Smooth muscle cell (in vitro differentiated cells): ENCODE results near the gene SLC12A2. TPM values are rescaled to one million over a fixed set of nuclear protein-coding genes. Genes with fewer than 3 reads are reported as not detected.

Source experiments
- DNase-seq: peaks from one replicate; lab custom pipeline; 2025; ENCODE audit not compliant: unreplicated experiment; lab: John Stamatoyannopoulos, UW
- H2AFZ ChIP-seq: fragments of 200-600 bp; sonication (generic); 2 replicates; pipeline ENCODE4 v1.6.0; 2016; ENCODE audit warnings: antibody characterized with exemption, low read depth, mild to moderate bottlenecking
- H3F3A ChIP-seq: fragments of 200-600 bp; sonication (generic); 2 replicates; pipeline ENCODE4 v1.6.0; 2017; ENCODE audit warnings: antibody characterized with exemption, low read depth
- H3K27ac ChIP-seq: fragments of 200-600 bp; sonication (generic); 2 replicates; pipeline ENCODE4 v1.5.1; 2016; ENCODE audit warnings: low read depth, mild to moderate bottlenecking
- H3K27me3 ChIP-seq: fragments of 200-600 bp; sonication (generic); 2 replicates; pipeline ENCODE4 v1.6.1; 2016; ENCODE audit warnings: low read depth, mild to moderate bottlenecking
- H3K36me3 ChIP-seq: fragments of 200-600 bp; sonication (generic); 2 replicates; pipeline ENCODE4 v1.5.1; 2016; ENCODE audit warnings: low read depth
- H3K4me1 ChIP-seq: fragments of 200-600 bp; sonication (generic); 2 replicates; pipeline ENCODE4 v1.5.1; 2016; ENCODE audit warnings: low read depth
- H3K4me2 ChIP-seq: fragments of 200-600 bp; sonication (generic); 2 replicates; pipeline ENCODE4 v1.6.0; 2016; ENCODE audit warnings: mild to moderate bottlenecking
- H3K4me3 ChIP-seq: fragments of 200-600 bp; sonication (generic); 2 replicates; pipeline ENCODE4 v1.5.1; 2016; ENCODE audit warnings: mild to moderate bottlenecking
- H3K79me2 ChIP-seq: fragments of 200-600 bp; sonication (generic); 2 replicates; pipeline ENCODE4 v1.6.0; 2016; ENCODE audit warnings: low read depth, mild to moderate bottlenecking
- H3K9ac ChIP-seq: fragments of 200-600 bp; sonication (generic); 2 replicates; pipeline ENCODE4 v1.6.0; 2016; ENCODE audit warnings: low read depth
- H3K9me3 ChIP-seq: fragments of 200-600 bp; sonication (generic); replicated peaks from 2 replicates; pipeline ENCODE4 v1.5.1; 2016; ENCODE audit warnings: low read depth
- H4K20me1 ChIP-seq: fragments of 200-600 bp; sonication (generic); 2 replicates; pipeline ENCODE4 v1.6.0; 2016; ENCODE audit warnings: low read depth
- CTCF ChIP-seq: fragments of 200-600 bp; sonication (generic); IDR thresholded peaks from 2 replicates; pipeline ENCODE4 v1.5.1; 2017; ENCODE audit warnings: borderline replicate concordance, mild to moderate bottlenecking, antibody characterized with exemption; ENCODE audit not compliant: insufficient read depth, poor library complexity, severe bottlenecking
- WGBS: methylation state at CpG from one replicate; pipeline ENCODE4 v1.1.7; 2016; ENCODE audit warnings: low lambda C conversion rate; 5-methylcytosine and 5-hydroxymethylcytosine counted together
- polyA plus RNA-seq: library from polyadenylated mRNA; unstranded; fragments of >200 nt; fragmentation: Nextera tagmentation; extraction: Ambion mirVana; gene quantifications from 2 replicates; pipeline ENCODE4 v1.2.1, GENCODE V29; 2016
- total RNA-seq: library from RNA; depleted of rRNA; stranded (reverse); fragments of >200 nt; gene quantifications from 2 replicates; pipeline ENCODE4 v1.2.3, GENCODE V29; 2014

SLC12A2 gene
- total and polyA plus RNA-seq, 2 experiments from 2014 or later = 5.5 to 17.2 TPM

DNA sequence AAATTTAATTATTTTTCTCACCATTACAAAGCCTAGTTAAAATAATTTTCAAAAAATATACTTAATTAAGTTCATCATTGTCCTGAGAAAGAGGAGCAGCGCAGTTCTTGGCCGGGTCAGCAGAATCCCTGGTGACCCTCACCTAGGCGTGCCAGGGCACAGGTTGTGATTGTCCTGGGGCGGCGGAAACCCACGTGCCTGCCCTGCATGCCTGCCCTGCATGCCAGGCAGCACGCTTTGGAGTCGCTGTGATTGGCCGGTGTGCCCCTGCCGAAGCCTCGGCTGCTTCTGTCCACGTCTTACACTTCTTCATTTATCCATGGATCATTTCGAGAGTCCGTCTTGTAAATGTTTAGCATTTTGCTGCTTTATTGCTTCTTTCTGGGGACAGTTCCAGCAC, 25.6 kb downstream of the SLC12A2 start:
- H3K27ac ChIP-seq = no peak overlapping the region
- TF ChIP-seq CTCF = no peak
- no peaks in the 10 kb centered on the region for H3K27me3 ChIP-seq
- DNase-seq = no peak
- H3K4me3 ChIP-seq = no peak overlapping the region
- H3K4me2 ChIP-seq = no peak overlapping the region
- no peak overlapping the region for H3K9ac ChIP-seq
- H3K9me3 ChIP-seq = no peaks in the 10 kb centered on the region
- H2AFZ ChIP-seq = no peak overlapping the region
- WGBS = 98% methylated on average over 14 of the region's 14 CpGs
- H3K79me2 ChIP-seq = peaks cover 19% of the 10 kb centered on the region
- peaks cover 4% of the 10 kb centered on the region for H3K4me1 ChIP-seq
- no peaks in the 10 kb centered on the region for H4K20me1 ChIP-seq
- H3K36me3 ChIP-seq = peaks cover 8% of the 10 kb centered on the region
- H3F3A ChIP-seq = no peaks in the 10 kb centered on the region

DNA sequence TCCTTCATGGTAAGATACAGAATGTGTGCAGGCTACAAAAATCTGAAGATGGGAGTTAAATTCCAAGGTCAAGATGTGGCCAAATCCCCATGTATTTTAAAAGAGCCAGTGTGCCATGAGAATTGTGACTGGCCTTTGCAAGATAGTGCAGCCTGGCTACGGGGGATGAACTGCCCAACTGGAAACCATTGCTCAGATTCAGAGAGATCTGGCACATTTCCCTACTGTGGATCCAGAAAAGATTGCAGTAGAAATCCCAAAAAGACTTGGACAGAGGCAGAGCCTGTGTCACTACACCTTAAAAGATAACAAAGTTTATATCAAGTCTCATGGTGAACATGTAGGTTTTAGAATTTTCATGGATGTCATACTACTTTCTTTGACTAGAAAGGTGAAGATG, 26.2 kb downstream of the SLC12A2 start:
- Histone ChIP-seq H3K4me1 (peaks cover 4% of the 10 kb centered on the region), H3F3A (no peaks in the 10 kb centered on the region), H3K79me2 (peaks cover 19% of the 10 kb centered on the region), H3K9ac (no peak overlapping the region), H3K4me3 (no peak overlapping the region), H3K27me3 (no peaks in the 10 kb centered on the region), H3K4me2 (no peak overlapping the region), H4K20me1 (no peaks in the 10 kb centered on the region), H3K36me3 (peaks cover 13% of the 10 kb centered on the region), H2AFZ (no peak overlapping the region), H3K9me3 (no peaks in the 10 kb centered on the region), H3K27ac (no peak overlapping the region)
- DNase-seq = no peak
- 100% methylated on average over 1 of the region's 1 CpG for WGBS
- no peak for TF ChIP-seq CTCF

DNA sequence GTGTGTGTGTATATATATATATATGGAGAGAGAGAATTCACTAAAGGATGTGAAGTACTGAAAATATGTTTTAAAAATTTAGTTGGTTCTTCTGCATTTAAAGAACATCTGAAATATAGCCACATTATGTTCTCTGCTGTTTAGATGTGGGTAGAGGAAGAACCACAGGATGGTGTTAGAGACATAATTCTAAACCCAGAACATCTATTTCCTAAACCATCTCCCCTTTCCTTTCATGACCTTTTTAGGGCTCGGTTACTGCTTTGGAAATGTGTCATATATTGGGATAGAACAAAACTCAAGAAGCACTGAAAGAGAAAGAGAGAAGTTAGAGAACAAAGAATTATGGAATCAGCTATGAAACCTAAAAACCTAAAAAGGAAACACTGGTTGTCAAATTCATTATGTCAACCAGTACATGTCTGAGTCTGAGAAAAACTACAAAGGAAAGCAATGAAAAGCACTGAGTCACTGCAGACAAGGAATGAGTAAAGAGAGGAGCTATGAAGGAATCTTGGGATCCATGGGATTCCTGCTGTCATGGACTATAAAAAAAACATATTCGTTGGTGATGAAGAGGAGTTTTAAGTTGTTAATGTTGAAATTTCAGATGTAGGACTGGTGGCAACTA, 28.4 kb downstream of the SLC12A2 start:
- H4K20me1 ChIP-seq = no peaks in the 10 kb centered on the region
- no peak for TF ChIP-seq CTCF
- H3K27me3 ChIP-seq = no peaks in the 10 kb centered on the region
- H3F3A ChIP-seq = no peaks in the 10 kb centered on the region
- peaks cover 4% of the 10 kb centered on the region for H3K4me1 ChIP-seq
- 47% methylated on average over 2 of the region's 2 CpGs for WGBS
- no peak for DNase-seq
- peaks cover 12% of the 10 kb centered on the region for H3K79me2 ChIP-seq
- H3K4me3 ChIP-seq = no peak overlapping the region
- H3K9ac ChIP-seq = no peak overlapping the region
- H3K27ac ChIP-seq = peak overlapping the region; percentile 85
- no peaks in the 10 kb centered on the region for H3K9me3 ChIP-seq
- H2AFZ ChIP-seq = no peak overlapping the region
- H3K36me3 ChIP-seq = peaks cover 26% of the 10 kb centered on the region
- peak overlapping the region; percentile 72 for H3K4me2 ChIP-seq

GRCh38 chr5:128116445-128116844, 32.9 kb downstream of the SLC12A2 start:
- Histone ChIP-seq H3K4me3 (no peak overlapping the region), H3K27ac (no peak overlapping the region), H3K4me2 (no peak overlapping the region), H3K79me2 (no peaks in the 10 kb centered on the region), H4K20me1 (no peaks in the 10 kb centered on the region), H3F3A (no peaks in the 10 kb centered on the region), H3K9ac (no peak overlapping the region), H3K4me1 (peaks cover 4% of the 10 kb centered on the region), H3K36me3 (peaks cover 37% of the 10 kb centered on the region), H3K27me3 (no peaks in the 10 kb centered on the region), H3K9me3 (peaks cover 9% of the 10 kb centered on the region), H2AFZ (no peak overlapping the region)
- DNase-seq = no peak
- no peak for TF ChIP-seq CTCF
- WGBS = 95% methylated on average over 3 of the region's 3 CpGs
